Trophoblast cell (in vitro differentiated cells and primary cell): ENCODE data around the gene GPC3.

Experiments
- DNase-seq, 2 donors: peaks; one replicate each; pipeline ENCODE4 v3.0.0-alpha.2; 2016
- H2AFZ ChIP-seq: 2 replicates; pipeline ENCODE4 v1.6.1; 2013; ENCODE audit warnings: low read length, moderate library complexity, mild to moderate bottlenecking; ENCODE audit not compliant: insufficient read depth, poor library complexity
- H2AK5ac ChIP-seq: 2 replicates; pipeline ENCODE4 v1.6.1; 2013; ENCODE audit warnings: mild to moderate bottlenecking, low read length
- H2BK120ac ChIP-seq: 2 replicates; pipeline ENCODE4 v1.6.1; 2013; ENCODE audit warnings: low read length, mild to moderate bottlenecking, moderate library complexity; ENCODE audit not compliant: insufficient read depth, poor library complexity
- H2BK12ac ChIP-seq: 2 replicates; pipeline ENCODE4 v1.6.1; 2013; ENCODE audit warnings: mild to moderate bottlenecking, low read length, moderate library complexity
- H2BK5ac ChIP-seq: 2 replicates; pipeline ENCODE4 v1.6.1; 2013; ENCODE audit warnings: low read length, low read depth, moderate library complexity, mild to moderate bottlenecking; ENCODE audit not compliant: poor library complexity
- H3K14ac ChIP-seq: 2 replicates; pipeline ENCODE4 v1.6.1; 2013; ENCODE audit warnings: mild to moderate bottlenecking, low read length
- H3K18ac ChIP-seq: 2 replicates; pipeline ENCODE4 v1.6.1; 2013; ENCODE audit warnings: mild to moderate bottlenecking, low read length
- H3K23ac ChIP-seq: 2 replicates; pipeline ENCODE4 v1.6.1; 2013; ENCODE audit warnings: low read length
- H3K27ac ChIP-seq: 2 replicates; pipeline ENCODE4 v1.5.1; 2013; ENCODE audit warnings: low read depth, mild to moderate bottlenecking, inconsistent platforms, low read length, moderate library complexity
- H3K27me3 ChIP-seq: 2 replicates; pipeline ENCODE4 v1.6.1; 2013; ENCODE audit warnings: inconsistent platforms, mild to moderate bottlenecking, low read length, moderate library complexity; ENCODE audit not compliant: insufficient read depth
- H3K36me3 ChIP-seq, 2 experiments: 1 replicate in 1 of 2; 2 replicates in 1 of 2; pipeline ENCODE4 v1.6.1; 2013; ENCODE audit warnings: low read length in 2 of 2, mild to moderate bottlenecking in 2 of 2, moderate library complexity in 1 of 2; ENCODE audit not compliant: insufficient read depth in 2 of 2, control insufficient read depth in 1 of 2
- H3K4ac ChIP-seq: 2 replicates; pipeline ENCODE4 v1.6.1; 2013; ENCODE audit warnings: low read depth, mild to moderate bottlenecking, low read length, moderate library complexity
- H3K4me1 ChIP-seq, 2 experiments: 1 replicate in 1 of 2; 2 replicates in 1 of 2; pipeline ENCODE4 v1.6.1; 2013; ENCODE audit warnings: low read length in 2 of 2, mild to moderate bottlenecking in 2 of 2, moderate library complexity in 1 of 2; ENCODE audit not compliant: insufficient read depth in 2 of 2, control insufficient read depth in 1 of 2
- H3K4me2 ChIP-seq: 2 replicates; pipeline ENCODE4 v1.6.1; 2013; ENCODE audit warnings: inconsistent platforms, mild to moderate bottlenecking, low read length, moderate library complexity
- H3K4me3 ChIP-seq: 2 replicates; pipeline ENCODE4 v1.5.1; 2013; ENCODE audit warnings: mild to moderate bottlenecking, low read depth, low read length, inconsistent platforms
- H3K79me1 ChIP-seq: one replicate; pipeline ENCODE4 v1.6.1; 2013; ENCODE audit warnings: low read length
- H3K79me2 ChIP-seq: 2 replicates; pipeline ENCODE4 v1.6.1; 2013; ENCODE audit warnings: low read length, mild to moderate bottlenecking; ENCODE audit not compliant: control insufficient read depth, insufficient read depth, poor library complexity
- H3K9ac ChIP-seq: 2 replicates; pipeline ENCODE4 v1.6.1; 2013; ENCODE audit warnings: mild to moderate bottlenecking, low read length
- H3K9me3 ChIP-seq: 2 replicates; pipeline ENCODE4 v1.6.1; 2013; ENCODE audit warnings: low read depth, mild to moderate bottlenecking, control low read depth, inconsistent platforms, low read length; ENCODE audit not compliant: insufficient read depth
- H4K12ac ChIP-seq: 2 replicates; pipeline ENCODE4 v1.6.1; 2013; ENCODE audit warnings: low read depth, mild to moderate bottlenecking, low read length, moderate library complexity
- H4K8ac ChIP-seq: 2 replicates; pipeline ENCODE4 v1.6.1; 2013; ENCODE audit warnings: low read depth, mild to moderate bottlenecking, low read length, moderate library complexity
- H4K91ac ChIP-seq: one replicate; pipeline ENCODE4 v1.6.1; 2013; ENCODE audit warnings: low read depth, mild to moderate bottlenecking, low read length, moderate library complexity
- WGBS: extraction: QIAGEN DNeasy Blood & Tissue Kit; methylation state at CpG from one replicate; pipeline ENCODE4 v1.1.7; 2013; ENCODE audit warnings: missing lambda C conversion rate; ENCODE audit not compliant: insufficient read length, insufficient coverage; ENCODE audit errors: extremely low coverage; 5-methylcytosine and 5-hydroxymethylcytosine counted together

The GPC3 gene

GRCh38 chrX:133961046-133961445 is 24.3 kb downstream of the GPC3 start:
- Histone ChIP-seq H3K9me3 (no peaks in the 10 kb centered on the region), H2AK5ac (no peak overlapping the region), H3K4me2 (no peak overlapping the region), H4K12ac (no peak overlapping the region), H2BK120ac (no peak overlapping the region), H3K79me2 (no peaks in the 10 kb centered on the region), H2AFZ (no peak overlapping the region), H3K27me3 (no peaks in the 10 kb centered on the region), H3K36me3 (no peaks in the 10 kb centered on the region), H3K14ac (no peak overlapping the region), H4K91ac (no peak overlapping the region), H3K4me3 (no peak overlapping the region), H2BK12ac (no peak overlapping the region), H2BK5ac (no peak overlapping the region), H3K9ac (no peak overlapping the region), H4K8ac (no peak overlapping the region), H3K4me1 (peaks cover 0 to 2% of the 10 kb centered on the region in 2 experiments), H3K4ac (no peak overlapping the region), H3K23ac (no peak overlapping the region), H3K18ac (no peak overlapping the region), H3K27ac (no peak overlapping the region), H3K79me1 (no peaks in the 10 kb centered on the region)
- no CpG with 5 or more reads among the region's 6 CpGs for WGBS
- no peak for DNase-seq

- Histone ChIP-seq H2BK12ac (no peak overlapping the region), H3K18ac (no peak overlapping the region)
- no peak for DNase-seq
Measured at GRCh38 chrX:133959972-133960371, 25.4 kb downstream of the GPC3 start.

GRCh38 chrX:133958997-133959688 is 26.3 kb downstream of the GPC3 start:
- Histone ChIP-seq H3K79me2 (no peaks in the 10 kb centered on the region), H2AK5ac (no peak overlapping the region), H4K91ac (no peak overlapping the region), H3K14ac (no peak overlapping the region), H2BK120ac (no peak overlapping the region), H3K79me1 (no peaks in the 10 kb centered on the region), H3K23ac (no peak overlapping the region), H4K8ac (no peak overlapping the region), H2BK12ac (no peak overlapping the region), H3K27ac (no peak overlapping the region), H3K4me1 (no peaks in the 10 kb centered on the region), H3K4me2 (no peak overlapping the region), H3K9me3 (no peaks in the 10 kb centered on the region), H3K27me3 (no peaks in the 10 kb centered on the region), H3K4ac (no peak overlapping the region), H2BK5ac (no peak overlapping the region), H3K36me3 (no peaks in the 10 kb centered on the region), H4K12ac (no peak overlapping the region), H3K4me3 (no peak overlapping the region), H3K9ac (no peak overlapping the region), H2AFZ (no peak overlapping the region), H3K18ac (no peak overlapping the region)
- no peak for DNase-seq
- WGBS = no CpG with 5 or more reads among the region's 2 CpGs

More at GRCh38 chrX:133959972-133960371, 25.4 kb downstream of the GPC3 start:
- no peak overlapping the region for H3K23ac ChIP-seq
- no peak overlapping the region for H2BK120ac ChIP-seq
- no peak overlapping the region for H2AFZ ChIP-seq
- no peak overlapping the region for H4K8ac ChIP-seq
- no peak overlapping the region for H4K91ac ChIP-seq
- no peaks in the 10 kb centered on the region for H3K79me1 ChIP-seq
- no peak overlapping the region for H3K4me3 ChIP-seq
- H2AK5ac ChIP-seq = no peak overlapping the region
- H3K27me3 ChIP-seq = no peaks in the 10 kb centered on the region
- H2BK5ac ChIP-seq = no peak overlapping the region
- H3K4ac ChIP-seq = no peak overlapping the region
- H3K79me2 ChIP-seq = no peaks in the 10 kb centered on the region
- H3K36me3 ChIP-seq = no peaks in the 10 kb centered on the region
- no peak overlapping the region for H3K27ac ChIP-seq
- H3K14ac ChIP-seq = no peak overlapping the region
- no peak overlapping the region for H4K12ac ChIP-seq
- no peak overlapping the region for H3K9ac ChIP-seq
- H3K9me3 ChIP-seq = no peaks in the 10 kb centered on the region
- no peaks in the 10 kb centered on the region for H3K4me1 ChIP-seq
- no peak overlapping the region for H3K4me2 ChIP-seq
- WGBS = no CpG with 5 or more reads among the region's 2 CpGs

- no CpG with 5 or more reads among the region's 1 CpG for WGBS
- H3K36me3 ChIP-seq = no peaks in the 10 kb centered on the region
- no peak overlapping the region for H2AFZ ChIP-seq
- no peak overlapping the region for H3K18ac ChIP-seq
- no peaks in the 10 kb centered on the region for H3K9me3 ChIP-seq
- no peak overlapping the region for H4K91ac ChIP-seq
- no peak overlapping the region for H3K4me3 ChIP-seq
- H3K27me3 ChIP-seq = no peaks in the 10 kb centered on the region
- H3K9ac ChIP-seq = no peak overlapping the region
- no peak overlapping the region for H3K14ac ChIP-seq
- H2BK12ac ChIP-seq = no peak overlapping the region
- H2BK120ac ChIP-seq = no peak overlapping the region
- no peak overlapping the region for H4K12ac ChIP-seq
- H3K79me2 ChIP-seq = no peaks in the 10 kb centered on the region
- no peaks in the 10 kb centered on the region for H3K4me1 ChIP-seq
- no peaks in the 10 kb centered on the region for H3K79me1 ChIP-seq
- no peak overlapping the region for H3K27ac ChIP-seq
- H3K4ac ChIP-seq = no peak overlapping the region
- no peak overlapping the region for H3K23ac ChIP-seq
- DNase-seq = no peak
- no peak overlapping the region for H4K8ac ChIP-seq
- no peak overlapping the region for H2AK5ac ChIP-seq
- no peak overlapping the region for H3K4me2 ChIP-seq
- H2BK5ac ChIP-seq = no peak overlapping the region
Measured at GRCh38 chrX:133956570-133957340, 28.6 kb downstream of the GPC3 start.
